GM23338 (cell line): ENCODE results near the gene SORCS2. TPM values are rescaled to one million over a fixed set of nuclear protein-coding genes. Genes with fewer than 3 reads are reported as not detected.

Experiments used
- ATAC-seq: fragments of 200-7000 bp; cut with Tn5 transposase; 3 replicates; pipeline ENCODE4 v1.9.1; 2020
- DNase-seq: peaks from one replicate; pipeline ENCODE4 v3.0.0-alpha.2; 2015; ENCODE audit warnings: low spot score
- H2AFZ ChIP-seq: fragments of 200-600 bp; sonication (generic); 2 replicates; pipeline ENCODE4 v1.8.0; 2016; ENCODE audit warnings: antibody characterized with exemption, mild to moderate bottlenecking, moderate library complexity
- H3F3A ChIP-seq: fragments of 200-600 bp; sonication (generic); replicated peaks from 2 replicates; pipeline ENCODE4 v1.8.0; 2017; ENCODE audit warnings: antibody characterized with exemption, mixed run types, low read depth
- H3K27ac ChIP-seq: fragments of 200-600 bp; sonication (generic); 2 replicates; pipeline ENCODE4 v1.6.1; 2016; ENCODE audit warnings: low read depth
- H3K27me3 ChIP-seq: fragments of 200-600 bp; sonication (generic); 2 replicates; pipeline ENCODE4 v1.8.0; 2016; ENCODE audit warnings: mild to moderate bottlenecking, mixed run types, moderate library complexity; ENCODE audit not compliant: insufficient read depth
- H3K36me3 ChIP-seq: fragments of 200-600 bp; sonication (generic); 2 replicates; pipeline ENCODE4 v1.8.0; 2016; ENCODE audit warnings: mild to moderate bottlenecking; ENCODE audit not compliant: insufficient read depth
- H3K4me1 ChIP-seq: fragments of 200-600 bp; sonication (generic); 2 replicates; pipeline ENCODE4 v1.8.0; 2016; ENCODE audit warnings: mild to moderate bottlenecking, moderate library complexity; ENCODE audit not compliant: insufficient read depth
- H3K4me2 ChIP-seq: fragments of 200-600 bp; sonication (generic); 2 replicates; pipeline ENCODE4 v1.7.1; 2017; ENCODE audit warnings: mixed run types
- H3K4me3 ChIP-seq: fragments of 200-600 bp; sonication (generic); 2 replicates; pipeline ENCODE4 v1.6.1; 2016; ENCODE audit warnings: mixed run types
- H3K79me2 ChIP-seq: fragments of 200-600 bp; sonication (generic); replicated peaks from 2 replicates; pipeline ENCODE4 v1.8.0; 2017; ENCODE audit warnings: mild to moderate bottlenecking; ENCODE audit not compliant: insufficient read depth
- H3K9me2 ChIP-seq: fragments of 200-600 bp; sonication (generic); 2 replicates; pipeline ENCODE4 v1.8.0; 2017; ENCODE audit not compliant: insufficient read depth
- H4K20me1 ChIP-seq: fragments of 200-600 bp; sonication (generic); replicated peaks from 2 replicates; pipeline ENCODE4 v1.8.0; 2017; ENCODE audit warnings: mild to moderate bottlenecking; ENCODE audit not compliant: insufficient read depth
- H3K27ac Mint-ChIP-seq: 2 replicates; pipeline ENCODE4 v1.8.0; 2020; ENCODE audit warnings: inconsistent platforms, mild to moderate bottlenecking, moderate library complexity, mixed read lengths
- H3K27me3 Mint-ChIP-seq: 3 replicates; pipeline ENCODE4 v1.8.0; 2022; ENCODE audit warnings: low read depth, mild to moderate bottlenecking, moderate library complexity, mixed read lengths, inconsistent platforms; ENCODE audit not compliant: insufficient read depth, poor library complexity
- H3K36me3 Mint-ChIP-seq: 3 replicates; pipeline ENCODE4 v1.8.0; 2021; ENCODE audit warnings: low read depth, mild to moderate bottlenecking, inconsistent platforms, moderate library complexity, mixed read lengths
- H3K4me1 Mint-ChIP-seq: 3 replicates; pipeline ENCODE4 v1.8.0; 2020; ENCODE audit warnings: mild to moderate bottlenecking, inconsistent platforms, mixed read lengths
- H3K4me3 Mint-ChIP-seq: 3 replicates; pipeline ENCODE4 v1.8.0; 2021; ENCODE audit warnings: moderate library complexity, mild to moderate bottlenecking, inconsistent platforms, mixed read lengths
- H3K9me3 Mint-ChIP-seq: 3 replicates; pipeline ENCODE4 v1.8.0; 2020; ENCODE audit warnings: moderate library complexity, mild to moderate bottlenecking, inconsistent platforms, mixed read lengths
- CREB1 ChIP-seq: fragments of 250-450 bp; sonication (Bioruptor Pico); IDR thresholded peaks from 2 replicates; pipeline ENCODE4 v1.5.0; 2020; ENCODE audit warnings: low read depth, mild to moderate bottlenecking, moderate library complexity
- EZH2 ChIP-seq: fragments of 200-600 bp; sonication (generic); IDR thresholded peaks from one replicate; pipeline ENCODE4 v1.8.0; 2017; ENCODE audit warnings: antibody characterized with exemption, mild to moderate bottlenecking, low read depth; ENCODE audit not compliant: unreplicated experiment
- EZH2phosphoT487 ChIP-seq: fragments of 200-600 bp; sonication (generic); IDR thresholded peaks from one replicate; pipeline ENCODE4 v1.8.1; 2018; ENCODE audit warnings: antibody characterized with exemption; ENCODE audit not compliant: unreplicated experiment
- JUNB ChIP-seq: IDR thresholded peaks from one replicate; pipeline ENCODE4 v1.6.1; 2016; ENCODE audit warnings: antibody characterized with exemption; ENCODE audit not compliant: unreplicated experiment
- NANOG ChIP-seq: IDR thresholded peaks from 2 replicates; pipeline ENCODE4 v1.6.1; 2016; ENCODE audit warnings: antibody characterized with exemption, borderline replicate concordance
- POLR2AphosphoS5 ChIP-seq: IDR thresholded peaks from 2 replicates; pipeline ENCODE4 v1.6.1; 2016; ENCODE audit warnings: antibody characterized with exemption, low read depth
- STAT1 ChIP-seq: IDR thresholded peaks from one replicate; pipeline ENCODE4 v1.6.1; 2016; ENCODE audit warnings: antibody characterized with exemption; ENCODE audit not compliant: unreplicated experiment
- ZNF114 ChIP-seq: fragments of 250-450 bp; sonication (Bioruptor Pico); IDR thresholded peaks from 2 replicates; pipeline ENCODE4 v1.5.0; 2020; ENCODE audit warnings: mild to moderate bottlenecking, moderate library complexity
- ZNF331 ChIP-seq: fragments of 250-450 bp; sonication (Bioruptor Pico); IDR thresholded peaks from 2 replicates; pipeline ENCODE4 v1.5.0; 2020; ENCODE audit warnings: low read depth, mild to moderate bottlenecking, moderate library complexity
- polyA plus RNA-seq: library from polyadenylated mRNA; unstranded; fragments of >200 nt; fragmentation: Nextera tagmentation; extraction: Ambion mirVana; gene quantifications from 2 replicates; pipeline ENCODE4 v1.2.1, GENCODE V29; 2016
- total RNA-seq: library from RNA; depleted of rRNA; stranded (reverse); fragments of >200 nt; shearing (Covaris generic); gene quantifications from 2 replicates; pipeline ENCODE4 v1.2.3, GENCODE V29; 2014
- TF ChIP-seq, protein P1 (sequence below), 2 experiments: fragments of 200-600 bp in 1 of 2; sonication (generic) in 1 of 2; conservative IDR thresholded peaks; 2 replicates each; pipeline versions ENCODE4 v1.5.1 to v1.6.1; 2016 to 2017; ENCODE audit warnings: antibody characterized with exemption in 2 of 2, low read depth in 2 of 2, mild to moderate bottlenecking in 2 of 2, moderate library complexity in 1 of 2
- TF ChIP-seq, protein P2 (sequence below): IDR thresholded peaks from 2 replicates; pipeline ENCODE4 v1.6.1; 2016; ENCODE audit warnings: antibody characterized with exemption
- TF ChIP-seq, protein P3 (sequence below): fragments of 250-450 bp; sonication (Bioruptor Pico); IDR thresholded peaks from 2 replicates; pipeline ENCODE4 v1.5.0; 2020; ENCODE audit warnings: mild to moderate bottlenecking, moderate library complexity
- TF ChIP-seq, protein P4 (sequence below): IDR thresholded peaks from one replicate; pipeline ENCODE4 v1.6.1; 2018; ENCODE audit warnings: antibody characterized with exemption; ENCODE audit not compliant: unreplicated experiment

SORCS2 gene
- total and polyA plus RNA-seq, 2 experiments from 2014 or later = 0.47 to 2.4 TPM

DNA sequence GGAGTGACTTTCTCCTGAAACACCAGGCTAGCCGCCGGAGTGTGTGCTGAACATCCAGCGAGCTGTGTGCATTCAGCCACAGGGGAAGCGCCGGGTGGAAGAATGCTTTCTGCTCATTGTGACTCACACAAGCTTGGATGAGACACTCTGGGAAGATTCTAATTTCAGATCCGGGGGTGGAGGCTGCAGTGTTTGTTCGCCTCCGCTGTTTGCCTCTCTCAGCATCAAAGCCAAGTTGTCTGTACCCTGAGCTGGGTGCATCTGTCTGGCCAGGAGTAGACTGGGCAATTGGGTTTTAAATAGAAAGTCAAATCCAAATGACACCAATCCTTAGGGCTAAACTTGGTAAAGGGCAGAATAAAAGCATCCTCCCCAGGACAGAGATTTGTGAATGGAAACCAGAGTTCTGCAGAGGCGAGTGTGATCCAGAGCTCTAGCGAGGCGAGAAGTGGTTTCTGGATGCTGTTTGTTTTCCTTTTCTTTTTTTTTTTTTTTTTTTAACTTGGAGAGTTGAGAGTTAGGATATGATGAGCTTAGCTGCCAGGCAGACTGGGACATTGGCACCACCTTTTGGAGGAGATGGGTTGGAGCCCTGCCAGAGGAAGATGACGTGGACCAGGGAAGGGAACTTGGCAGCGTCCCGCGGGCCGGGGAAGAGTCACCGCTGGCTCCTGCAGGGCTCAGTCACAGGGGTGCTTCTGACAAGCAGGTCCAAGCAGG lies 438.4 kb downstream of the SORCS2 start:
- ATAC-seq = no peak
- Histone ChIP-seq H4K20me1 (no peaks in the 10 kb centered on the region), H3K9me2 (no peaks in the 10 kb centered on the region), H3K4me2 (no peak overlapping the region), H3K27ac (no peak overlapping the region), H3K4me3 (no peak overlapping the region), H3K36me3 (no peaks in the 10 kb centered on the region), H3K4me1 (peaks cover 13% of the 10 kb centered on the region), H2AFZ (no peak overlapping the region), H3K27me3 (no peaks in the 10 kb centered on the region), H3F3A (no peaks in the 10 kb centered on the region), H3K79me2 (no peaks in the 10 kb centered on the region)
- Mint-ChIP-seq H3K4me1 (peaks cover 27% of the 10 kb centered on the region; the same call in 2 of the 3 replicates), H3K36me3 (peaks cover 3% of the 10 kb centered on the region; the same call in 1 of the 3 replicates), H3K4me3 (no peak overlapping the region), H3K27ac (no peak overlapping the region), H3K9me3 (peaks cover 25% of the 10 kb centered on the region; the same call in 2 of the 3 replicates), H3K27me3 (peaks cover 19% of the 10 kb centered on the region)
- no peak for DNase-seq
- TF ChIP-seq STAT1 = no peak
- no peak for TF ChIP-seq EZH2
- TF ChIP-seq, protein P1, sequence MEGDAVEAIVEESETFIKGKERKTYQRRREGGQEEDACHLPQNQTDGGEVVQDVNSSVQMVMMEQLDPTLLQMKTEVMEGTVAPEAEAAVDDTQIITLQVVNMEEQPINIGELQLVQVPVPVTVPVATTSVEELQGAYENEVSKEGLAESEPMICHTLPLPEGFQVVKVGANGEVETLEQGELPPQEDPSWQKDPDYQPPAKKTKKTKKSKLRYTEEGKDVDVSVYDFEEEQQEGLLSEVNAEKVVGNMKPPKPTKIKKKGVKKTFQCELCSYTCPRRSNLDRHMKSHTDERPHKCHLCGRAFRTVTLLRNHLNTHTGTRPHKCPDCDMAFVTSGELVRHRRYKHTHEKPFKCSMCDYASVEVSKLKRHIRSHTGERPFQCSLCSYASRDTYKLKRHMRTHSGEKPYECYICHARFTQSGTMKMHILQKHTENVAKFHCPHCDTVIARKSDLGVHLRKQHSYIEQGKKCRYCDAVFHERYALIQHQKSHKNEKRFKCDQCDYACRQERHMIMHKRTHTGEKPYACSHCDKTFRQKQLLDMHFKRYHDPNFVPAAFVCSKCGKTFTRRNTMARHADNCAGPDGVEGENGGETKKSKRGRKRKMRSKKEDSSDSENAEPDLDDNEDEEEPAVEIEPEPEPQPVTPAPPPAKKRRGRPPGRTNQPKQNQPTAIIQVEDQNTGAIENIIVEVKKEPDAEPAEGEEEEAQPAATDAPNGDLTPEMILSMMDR (conservative IDR thresholded peaks at IDR 0.05; ENCODE audit: low read depth in 2 of 2) = no peak
- no peak for TF ChIP-seq ZNF114 (CRISPR knock-in tag)
- no peak for TF ChIP-seq CREB1 (CRISPR knock-in tag)
- no peak for TF ChIP-seq ZNF331 (CRISPR knock-in tag)
- TF ChIP-seq NANOG = no peak
- TF ChIP-seq, protein P2, sequence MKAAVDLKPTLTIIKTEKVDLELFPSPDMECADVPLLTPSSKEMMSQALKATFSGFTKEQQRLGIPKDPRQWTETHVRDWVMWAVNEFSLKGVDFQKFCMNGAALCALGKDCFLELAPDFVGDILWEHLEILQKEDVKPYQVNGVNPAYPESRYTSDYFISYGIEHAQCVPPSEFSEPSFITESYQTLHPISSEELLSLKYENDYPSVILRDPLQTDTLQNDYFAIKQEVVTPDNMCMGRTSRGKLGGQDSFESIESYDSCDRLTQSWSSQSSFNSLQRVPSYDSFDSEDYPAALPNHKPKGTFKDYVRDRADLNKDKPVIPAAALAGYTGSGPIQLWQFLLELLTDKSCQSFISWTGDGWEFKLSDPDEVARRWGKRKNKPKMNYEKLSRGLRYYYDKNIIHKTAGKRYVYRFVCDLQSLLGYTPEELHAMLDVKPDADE = no peak
- TF ChIP-seq, protein P3, sequence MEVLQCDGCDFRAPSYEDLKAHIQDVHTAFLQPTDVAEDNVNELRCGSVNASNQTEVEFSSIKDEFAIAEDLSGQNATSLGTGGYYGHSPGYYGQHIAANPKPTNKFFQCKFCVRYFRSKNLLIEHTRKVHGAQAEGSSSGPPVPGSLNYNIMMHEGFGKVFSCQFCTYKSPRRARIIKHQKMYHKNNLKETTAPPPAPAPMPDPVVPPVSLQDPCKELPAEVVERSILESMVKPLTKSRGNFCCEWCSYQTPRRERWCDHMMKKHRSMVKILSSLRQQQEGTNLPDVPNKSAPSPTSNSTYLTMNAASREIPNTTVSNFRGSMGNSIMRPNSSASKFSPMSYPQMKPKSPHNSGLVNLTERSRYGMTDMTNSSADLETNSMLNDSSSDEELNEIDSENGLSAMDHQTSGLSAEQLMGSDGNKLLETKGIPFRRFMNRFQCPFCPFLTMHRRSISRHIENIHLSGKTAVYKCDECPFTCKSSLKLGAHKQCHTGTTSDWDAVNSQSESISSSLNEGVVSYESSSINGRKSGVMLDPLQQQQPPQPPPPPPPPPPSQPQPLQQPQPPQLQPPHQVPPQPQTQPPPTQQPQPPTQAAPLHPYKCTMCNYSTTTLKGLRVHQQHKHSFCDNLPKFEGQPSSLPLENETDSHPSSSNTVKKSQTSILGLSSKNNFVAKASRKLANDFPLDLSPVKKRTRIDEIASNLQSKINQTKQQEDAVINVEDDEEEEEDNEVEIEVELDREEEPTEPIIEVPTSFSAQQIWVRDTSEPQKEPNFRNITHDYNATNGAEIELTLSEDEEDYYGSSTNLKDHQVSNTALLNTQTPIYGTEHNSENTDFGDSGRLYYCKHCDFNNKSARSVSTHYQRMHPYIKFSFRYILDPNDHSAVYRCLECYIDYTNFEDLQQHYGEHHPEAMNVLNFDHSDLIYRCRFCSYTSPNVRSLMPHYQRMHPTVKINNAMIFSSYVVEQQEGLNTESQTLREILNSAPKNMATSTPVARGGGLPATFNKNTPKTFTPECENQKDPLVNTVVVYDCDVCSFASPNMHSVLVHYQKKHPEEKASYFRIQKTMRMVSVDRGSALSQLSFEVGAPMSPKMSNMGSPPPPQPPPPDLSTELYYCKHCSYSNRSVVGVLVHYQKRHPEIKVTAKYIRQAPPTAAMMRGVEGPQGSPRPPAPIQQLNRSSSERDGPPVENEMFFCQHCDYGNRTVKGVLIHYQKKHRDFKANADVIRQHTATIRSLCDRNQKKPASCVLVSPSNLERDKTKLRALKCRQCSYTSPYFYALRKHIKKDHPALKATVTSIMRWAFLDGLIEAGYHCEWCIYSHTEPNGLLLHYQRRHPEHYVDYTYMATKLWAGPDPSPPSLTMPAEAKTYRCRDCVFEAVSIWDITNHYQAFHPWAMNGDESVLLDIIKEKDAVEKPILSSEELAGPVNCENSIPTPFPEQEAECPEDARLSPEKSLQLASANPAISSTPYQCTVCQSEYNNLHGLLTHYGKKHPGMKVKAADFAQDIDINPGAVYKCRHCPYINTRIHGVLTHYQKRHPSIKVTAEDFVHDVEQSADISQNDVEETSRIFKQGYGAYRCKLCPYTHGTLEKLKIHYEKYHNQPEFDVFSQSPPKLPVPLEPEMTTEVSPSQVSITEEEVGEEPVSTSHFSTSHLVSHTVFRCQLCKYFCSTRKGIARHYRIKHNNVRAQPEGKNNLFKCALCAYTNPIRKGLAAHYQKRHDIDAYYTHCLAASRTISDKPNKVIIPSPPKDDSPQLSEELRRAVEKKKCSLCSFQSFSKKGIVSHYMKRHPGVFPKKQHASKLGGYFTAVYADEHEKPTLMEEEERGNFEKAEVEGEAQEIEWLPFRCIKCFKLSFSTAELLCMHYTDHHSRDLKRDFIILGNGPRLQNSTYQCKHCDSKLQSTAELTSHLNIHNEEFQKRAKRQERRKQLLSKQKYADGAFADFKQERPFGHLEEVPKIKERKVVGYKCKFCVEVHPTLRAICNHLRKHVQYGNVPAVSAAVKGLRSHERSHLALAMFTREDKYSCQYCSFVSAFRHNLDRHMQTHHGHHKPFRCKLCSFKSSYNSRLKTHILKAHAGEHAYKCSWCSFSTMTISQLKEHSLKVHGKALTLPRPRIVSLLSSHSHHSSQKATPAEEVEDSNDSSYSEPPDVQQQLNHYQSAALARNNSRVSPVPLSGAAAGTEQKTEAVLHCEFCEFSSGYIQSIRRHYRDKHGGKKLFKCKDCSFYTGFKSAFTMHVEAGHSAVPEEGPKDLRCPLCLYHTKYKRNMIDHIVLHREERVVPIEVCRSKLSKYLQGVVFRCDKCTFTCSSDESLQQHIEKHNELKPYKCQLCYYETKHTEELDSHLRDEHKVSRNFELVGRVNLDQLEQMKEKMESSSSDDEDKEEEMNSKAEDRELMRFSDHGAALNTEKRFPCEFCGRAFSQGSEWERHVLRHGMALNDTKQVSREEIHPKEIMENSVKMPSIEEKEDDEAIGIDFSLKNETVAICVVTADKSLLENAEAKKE (CRISPR knock-in tag) = no peak
- TF ChIP-seq POLR2AphosphoS5 = no peak
- TF ChIP-seq EZH2phosphoT487 = no peak
- TF ChIP-seq JUNB = no peak
- TF ChIP-seq, protein P4, sequence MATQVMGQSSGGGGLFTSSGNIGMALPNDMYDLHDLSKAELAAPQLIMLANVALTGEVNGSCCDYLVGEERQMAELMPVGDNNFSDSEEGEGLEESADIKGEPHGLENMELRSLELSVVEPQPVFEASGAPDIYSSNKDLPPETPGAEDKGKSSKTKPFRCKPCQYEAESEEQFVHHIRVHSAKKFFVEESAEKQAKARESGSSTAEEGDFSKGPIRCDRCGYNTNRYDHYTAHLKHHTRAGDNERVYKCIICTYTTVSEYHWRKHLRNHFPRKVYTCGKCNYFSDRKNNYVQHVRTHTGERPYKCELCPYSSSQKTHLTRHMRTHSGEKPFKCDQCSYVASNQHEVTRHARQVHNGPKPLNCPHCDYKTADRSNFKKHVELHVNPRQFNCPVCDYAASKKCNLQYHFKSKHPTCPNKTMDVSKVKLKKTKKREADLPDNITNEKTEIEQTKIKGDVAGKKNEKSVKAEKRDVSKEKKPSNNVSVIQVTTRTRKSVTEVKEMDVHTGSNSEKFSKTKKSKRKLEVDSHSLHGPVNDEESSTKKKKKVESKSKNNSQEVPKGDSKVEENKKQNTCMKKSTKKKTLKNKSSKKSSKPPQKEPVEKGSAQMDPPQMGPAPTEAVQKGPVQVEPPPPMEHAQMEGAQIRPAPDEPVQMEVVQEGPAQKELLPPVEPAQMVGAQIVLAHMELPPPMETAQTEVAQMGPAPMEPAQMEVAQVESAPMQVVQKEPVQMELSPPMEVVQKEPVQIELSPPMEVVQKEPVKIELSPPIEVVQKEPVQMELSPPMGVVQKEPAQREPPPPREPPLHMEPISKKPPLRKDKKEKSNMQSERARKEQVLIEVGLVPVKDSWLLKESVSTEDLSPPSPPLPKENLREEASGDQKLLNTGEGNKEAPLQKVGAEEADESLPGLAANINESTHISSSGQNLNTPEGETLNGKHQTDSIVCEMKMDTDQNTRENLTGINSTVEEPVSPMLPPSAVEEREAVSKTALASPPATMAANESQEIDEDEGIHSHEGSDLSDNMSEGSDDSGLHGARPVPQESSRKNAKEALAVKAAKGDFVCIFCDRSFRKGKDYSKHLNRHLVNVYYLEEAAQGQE = no peak
